Stimulated activated CD8-positive, alpha-beta memory T cell treated with anti-CD3 and anti-CD28 coated beads, Interleukin-4, amount 100 ng/mL, for 1 hour (primary cell): ENCODE results near the gene COLEC12.
"Not testable (repeated sequence)": the region's sequence is repeated elsewhere in the genome, so short reads cannot be mapped to it uniquely, and the experiment has no call there.

Source experiments
- DNase-seq, 2 donors: peaks; one replicate each; pipeline ENCODE4 v3.0.0-alpha.2; 2020; ENCODE audit warnings: low read depth in 2 of 2, low spot score in 1 of 2

COLEC12 gene

DNA sequence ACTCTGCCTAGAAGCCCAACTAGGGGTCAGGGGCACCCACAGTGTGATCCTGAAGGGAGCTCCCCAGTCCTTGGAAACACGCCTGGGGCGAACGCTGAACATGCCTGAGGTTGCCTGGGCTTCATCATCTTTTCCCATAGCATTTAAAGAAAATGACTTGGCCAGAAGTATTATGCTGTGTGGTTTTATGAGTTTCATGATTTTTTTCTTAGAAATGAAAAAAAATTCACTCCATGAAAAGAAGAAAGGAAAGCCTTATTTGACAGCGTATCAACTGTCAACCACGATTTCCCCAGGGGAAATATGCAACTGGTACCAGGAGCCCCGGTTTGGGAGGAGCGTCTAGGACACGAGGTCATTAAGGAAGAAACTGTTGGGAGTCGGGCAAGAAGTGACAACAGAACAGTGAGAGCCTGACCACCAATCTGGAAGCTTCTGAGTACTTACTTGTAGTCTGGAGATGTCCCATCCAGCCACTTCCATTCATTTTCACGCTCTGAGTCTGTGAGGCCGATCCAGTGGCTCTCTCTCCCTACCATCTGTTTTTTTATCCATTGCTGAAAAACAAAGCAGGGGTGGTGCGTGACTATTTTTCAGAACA, 169.2 kb downstream of the COLEC12 start:
- DNase-seq, result no peak

DNA sequence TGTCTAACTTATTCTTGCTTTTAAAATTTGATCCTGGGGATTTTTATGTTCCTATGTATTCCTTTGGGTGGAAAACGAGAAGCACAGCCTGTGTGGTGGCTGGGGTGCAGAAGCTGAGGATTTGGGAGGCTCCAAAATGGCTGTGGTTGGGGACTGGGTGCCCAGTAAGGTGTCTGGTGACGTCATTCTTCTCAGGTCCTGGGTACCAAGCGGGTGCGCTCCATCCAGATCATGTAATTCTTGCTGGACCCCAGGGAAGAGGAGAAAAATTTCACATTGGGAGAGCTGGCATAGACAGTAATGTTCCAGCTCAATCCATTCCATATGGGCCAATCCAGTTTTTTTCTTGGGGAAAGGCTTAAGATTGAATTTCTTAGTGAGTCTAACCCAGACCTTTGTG, 171.6 kb downstream of the COLEC12 start:
- no peak for DNase-seq

DNA sequence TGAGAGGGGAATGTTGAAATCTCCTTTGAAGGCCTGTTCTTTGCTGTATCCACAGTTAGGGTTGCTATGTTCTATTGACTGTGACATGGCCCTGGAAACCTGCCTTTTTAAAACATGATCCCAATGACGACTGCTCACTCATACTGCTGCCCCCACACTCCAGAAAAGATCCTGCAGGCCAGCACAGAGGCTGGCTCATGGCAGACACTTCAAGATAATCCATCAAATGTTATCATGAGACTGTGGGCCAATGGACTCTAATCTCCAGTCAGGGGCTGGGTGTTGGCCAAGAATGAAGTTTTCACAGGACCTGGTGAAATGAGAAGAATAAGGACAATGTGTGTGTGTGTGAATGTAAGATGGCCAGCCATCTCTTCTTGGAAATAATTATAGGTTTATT, 173.7 kb downstream of the COLEC12 start:
- DNase-seq, result no peak

DNA sequence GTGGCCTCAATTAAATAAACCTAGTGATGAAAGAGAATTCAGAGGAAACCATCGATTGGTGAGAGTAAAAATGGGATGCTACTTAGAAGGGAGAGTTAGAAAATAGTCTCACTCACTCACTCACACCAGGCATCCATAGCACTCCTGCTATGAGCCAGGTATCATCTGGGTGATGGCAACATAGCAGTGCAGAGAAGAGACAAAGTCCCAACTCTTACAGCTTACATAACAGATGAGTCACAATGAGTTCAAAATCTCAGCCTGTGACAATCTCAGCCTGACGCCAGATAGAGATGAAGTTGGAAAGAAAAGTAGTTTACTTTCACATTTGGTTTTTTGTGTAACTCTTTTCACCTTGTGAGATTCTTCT, 177.3 kb downstream of the COLEC12 start:
- DNase-seq, result no peak

DNA sequence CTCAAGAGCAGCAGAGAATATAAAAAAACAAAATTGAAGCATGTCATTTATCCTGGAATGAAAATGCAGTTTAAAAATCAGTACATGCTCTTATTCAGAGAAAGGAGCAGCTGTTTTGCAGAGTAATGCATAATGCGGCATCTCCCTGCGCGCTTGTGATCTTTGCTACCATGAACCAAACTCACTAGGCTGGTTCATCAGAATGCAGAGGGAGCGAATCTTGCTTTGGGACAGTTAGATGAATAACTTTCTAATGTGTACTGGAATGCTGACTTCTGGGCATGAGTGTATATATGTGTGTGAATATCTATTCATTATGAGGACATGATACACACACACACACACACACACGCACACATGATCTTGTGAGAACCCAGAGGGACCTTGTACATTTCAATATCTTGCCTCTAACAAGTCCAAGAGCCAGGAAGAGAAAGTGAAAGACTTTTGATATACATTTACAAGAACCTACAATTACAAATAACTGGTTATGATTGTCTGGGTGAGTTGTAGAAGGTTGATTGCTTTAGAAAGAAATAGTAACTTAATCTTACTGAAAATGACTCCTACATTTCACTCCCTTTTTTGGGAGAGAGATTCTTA, 178.5 kb downstream of the COLEC12 start:
- no peak for DNase-seq

DNA sequence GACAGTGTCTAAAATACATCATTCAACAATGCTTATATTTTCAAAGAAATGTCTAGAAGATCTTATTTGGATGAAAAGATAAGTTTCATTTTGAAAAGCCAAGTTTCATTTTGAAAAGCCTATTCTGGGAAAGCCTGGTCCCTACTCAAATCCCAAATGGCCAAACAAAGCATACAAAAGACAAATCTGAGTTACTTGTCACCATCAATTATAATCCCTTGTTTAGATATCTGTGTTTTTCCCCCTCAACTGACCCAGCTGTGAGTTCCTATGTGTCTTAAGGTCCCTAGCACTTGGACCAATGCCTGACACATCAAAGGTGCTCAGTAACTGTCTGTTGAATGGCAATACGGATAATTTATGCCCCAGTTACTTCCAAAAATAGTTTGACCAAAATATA, 180.3 kb downstream of the COLEC12 start:
- no peak for DNase-seq

DNA sequence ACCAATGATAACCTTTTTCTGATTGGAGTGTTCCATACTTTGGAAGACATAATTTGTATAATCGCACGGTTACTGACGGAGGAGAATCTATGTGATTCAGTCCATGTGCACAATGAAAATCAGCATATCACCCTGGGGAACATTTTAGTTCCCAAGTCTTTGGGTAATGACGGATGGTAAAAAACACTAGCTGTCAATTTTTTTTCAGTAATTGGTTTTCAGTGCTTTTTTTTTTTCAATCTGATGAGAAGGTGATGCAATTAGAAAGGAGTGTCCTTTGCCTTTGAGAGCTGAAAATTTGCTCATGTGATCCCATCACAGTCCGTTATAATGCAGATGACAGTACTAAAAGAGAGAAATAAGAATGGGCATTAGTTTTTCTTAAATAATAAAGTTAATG, 180.8 kb downstream of the COLEC12 start:
- no peak for DNase-seq

DNA sequence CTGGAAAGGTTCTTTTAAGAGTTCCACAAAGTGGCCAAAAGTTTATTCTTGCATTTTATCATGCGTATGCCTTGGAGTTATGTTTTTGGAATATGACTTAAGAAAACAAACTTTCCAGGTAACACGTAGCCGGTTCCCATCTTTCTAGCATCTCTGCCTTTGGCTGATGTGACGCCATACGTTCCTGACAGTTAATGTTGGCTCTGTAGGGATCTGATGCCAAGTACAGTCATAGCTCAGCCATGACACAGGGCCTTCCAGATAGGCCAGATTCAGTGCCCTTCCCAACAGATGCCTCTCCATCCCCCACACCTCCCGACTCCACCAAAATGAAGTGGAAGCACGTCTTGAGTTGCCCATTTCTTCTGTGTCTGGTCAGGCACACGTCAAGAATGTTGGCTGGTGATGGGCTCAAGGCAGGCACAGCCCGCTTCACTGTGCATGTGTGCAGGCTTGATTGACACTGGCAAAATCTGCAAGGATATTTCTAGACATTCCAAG, 181.7 kb downstream of the COLEC12 start:
- no peak for DNase-seq

DNA sequence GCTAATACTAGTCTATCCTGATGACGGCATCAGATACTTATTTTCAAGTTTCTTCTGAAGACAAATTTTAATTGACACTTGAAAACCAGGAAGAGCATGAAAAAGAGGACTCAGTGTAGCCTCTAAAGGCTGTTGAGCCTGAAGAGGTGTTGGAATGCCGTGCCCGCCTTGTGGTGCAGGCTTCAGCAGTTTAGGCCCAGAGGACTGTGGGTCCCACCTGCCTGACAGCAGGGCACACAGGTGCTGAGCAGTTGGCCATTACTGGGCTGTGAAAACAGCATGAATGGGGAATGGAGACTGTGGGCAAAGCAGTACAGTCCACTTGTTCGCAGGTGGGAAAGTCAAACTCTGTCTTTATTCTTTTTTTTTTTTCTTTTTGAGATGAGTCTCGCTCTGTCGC, 182.9 kb downstream of the COLEC12 start:
- no peak for DNase-seq

DNA sequence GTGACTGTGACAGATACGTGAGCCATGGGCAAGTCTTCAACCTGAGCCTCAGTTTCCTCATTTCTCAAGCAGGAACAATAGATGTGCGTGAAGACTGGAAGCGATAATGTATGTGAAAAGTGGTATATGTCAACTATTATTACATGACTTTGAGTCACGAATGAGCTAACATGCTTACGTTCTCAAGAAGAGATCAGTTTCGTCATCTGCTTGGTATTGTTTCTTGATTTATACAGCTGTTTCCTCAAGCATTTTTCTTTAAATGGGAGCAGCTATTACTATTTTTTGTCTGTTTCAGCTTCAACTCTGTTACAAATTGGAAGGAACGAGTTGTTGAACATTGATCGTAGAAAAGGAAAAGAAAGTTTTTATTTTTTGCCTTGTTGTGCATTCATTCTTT, 184.1 kb downstream of the COLEC12 start:
- no peak for DNase-seq

DNA sequence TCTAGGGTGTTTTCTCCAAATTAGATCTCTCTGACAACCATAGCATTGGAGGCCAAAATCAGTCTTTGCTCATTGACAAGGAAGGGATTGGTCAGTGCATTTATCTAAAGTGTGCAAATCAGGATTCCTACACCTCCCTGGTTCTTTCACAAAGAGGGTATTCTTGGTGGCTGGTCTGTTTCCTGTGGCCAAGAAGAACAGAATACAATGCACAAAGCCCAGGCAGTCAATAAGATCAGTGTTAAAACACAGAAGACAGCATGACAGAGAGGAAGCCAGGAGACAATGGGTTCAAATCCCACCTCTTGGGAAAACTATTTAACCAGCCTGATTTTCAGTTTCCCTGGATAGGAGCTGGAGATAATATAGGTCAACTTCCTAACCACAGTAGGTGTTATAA, 186.6 kb downstream of the COLEC12 start:
- no peak for DNase-seq

DNA sequence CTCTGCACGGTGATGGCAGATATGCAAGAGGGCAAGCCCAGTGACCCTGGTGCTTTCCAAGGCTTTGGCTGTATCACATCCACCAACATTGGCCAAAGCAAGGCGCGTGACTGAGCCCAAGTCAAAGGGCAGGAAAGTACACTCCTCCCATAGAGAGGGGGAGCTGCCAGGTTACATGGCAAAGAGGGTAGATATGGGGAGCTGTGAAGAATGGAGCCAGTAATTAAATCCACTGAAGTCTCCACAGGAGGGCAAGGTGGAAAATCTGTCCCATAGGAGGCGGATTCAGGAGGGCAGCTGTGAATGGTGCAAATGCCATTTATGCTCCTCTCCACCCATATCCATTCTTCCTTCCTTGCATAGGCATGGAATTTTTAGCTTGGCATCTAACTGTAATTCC, 188.1 kb downstream of the COLEC12 start:
- no peak for DNase-seq

DNA sequence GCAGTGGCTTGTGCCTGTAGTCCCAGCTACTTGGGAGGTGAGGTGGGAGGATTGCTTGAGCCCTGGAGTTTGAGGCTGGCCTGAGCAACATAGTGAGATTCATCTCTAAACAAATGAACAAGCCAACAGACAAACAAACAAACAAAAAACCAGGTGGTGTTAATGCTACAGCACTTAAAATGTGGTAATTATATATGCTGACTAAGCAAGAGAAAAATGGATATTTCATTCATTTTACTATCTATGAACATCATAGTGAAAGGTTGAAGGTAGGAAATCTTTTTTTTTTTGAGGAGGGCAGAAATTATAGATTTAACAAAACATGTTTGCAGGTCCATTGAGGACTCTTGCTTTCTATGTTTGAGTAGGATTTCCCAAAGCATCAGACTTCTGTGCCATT, 190.5 kb downstream of the COLEC12 start:
- DNase-seq, result no peak

DNA sequence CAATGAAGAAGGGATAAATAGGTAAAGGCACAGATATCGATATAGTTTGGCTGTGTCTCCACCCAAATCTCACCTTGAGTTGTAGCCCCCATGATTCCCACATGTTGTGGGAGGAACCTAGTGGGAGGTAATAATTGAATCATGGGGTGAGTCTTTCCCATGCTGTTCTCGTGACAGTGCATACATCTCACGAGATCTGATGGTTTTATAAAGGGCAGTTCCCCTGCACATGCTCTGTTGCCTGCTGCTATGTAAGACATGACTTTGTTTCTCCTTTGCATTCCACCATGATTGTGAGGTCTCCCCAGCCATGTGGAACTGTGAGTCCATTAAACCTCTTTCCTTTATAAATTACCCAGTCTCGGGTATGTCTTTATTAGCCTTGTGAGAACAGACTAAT, 192.4 kb downstream of the COLEC12 start:
- DNase-seq, result not testable (repeated sequence)

DNA sequence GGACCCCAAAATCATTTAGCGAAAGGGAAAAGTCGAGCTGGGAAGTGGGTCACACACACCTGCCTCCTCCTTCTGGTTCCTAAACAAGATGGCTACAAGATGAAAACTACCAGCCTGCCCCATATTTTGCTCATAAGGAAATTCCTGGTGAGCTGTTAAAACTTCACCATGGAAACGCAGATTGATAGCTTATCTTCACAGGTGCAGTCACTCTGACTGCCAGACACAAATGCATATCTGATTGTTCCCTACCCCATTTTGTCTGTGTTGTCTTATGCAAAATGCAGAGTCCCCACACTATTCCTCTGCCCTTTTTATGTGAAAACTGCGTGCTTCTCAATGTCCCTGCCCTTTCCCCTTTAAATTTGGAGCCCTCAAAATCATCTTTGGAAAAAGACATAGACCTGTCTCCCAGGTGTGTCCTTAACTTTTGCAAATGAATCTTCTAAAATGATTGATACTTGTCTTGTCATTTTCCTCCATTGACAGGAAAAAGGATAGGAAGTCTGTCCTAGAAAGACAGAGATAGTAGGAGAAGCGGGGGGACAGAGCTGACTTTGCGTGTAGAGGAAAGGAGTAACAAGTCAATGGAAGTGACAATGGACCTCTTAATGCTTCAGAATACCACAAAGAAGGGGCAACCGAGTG, 193.8 kb downstream of the COLEC12 start:
- no peak for DNase-seq

DNA sequence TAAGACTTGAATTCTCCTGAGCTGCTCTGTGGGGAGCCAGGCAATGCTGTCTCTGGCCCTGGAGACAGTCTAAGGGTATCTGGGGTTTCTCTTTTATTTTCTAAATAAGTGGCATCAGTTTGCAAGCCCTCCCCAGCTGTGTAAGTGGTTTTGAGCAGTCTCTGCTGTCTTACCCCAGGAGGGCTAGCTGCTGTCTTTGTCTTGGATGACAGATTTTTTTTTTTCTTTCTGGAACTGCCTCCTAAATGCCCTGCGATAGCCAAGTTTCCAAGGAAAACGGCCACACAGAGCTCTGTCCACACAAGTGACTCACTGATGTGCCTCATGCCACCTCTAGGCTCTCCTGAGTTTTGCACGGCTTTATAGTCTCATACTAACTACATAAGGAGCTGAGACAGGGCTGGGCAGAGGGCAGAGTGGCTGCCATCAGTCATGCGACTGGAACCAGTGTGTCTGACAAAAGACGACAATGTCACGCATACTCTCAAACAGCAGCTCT, 195.4 kb downstream of the COLEC12 start:
- no peak for DNase-seq

DNA sequence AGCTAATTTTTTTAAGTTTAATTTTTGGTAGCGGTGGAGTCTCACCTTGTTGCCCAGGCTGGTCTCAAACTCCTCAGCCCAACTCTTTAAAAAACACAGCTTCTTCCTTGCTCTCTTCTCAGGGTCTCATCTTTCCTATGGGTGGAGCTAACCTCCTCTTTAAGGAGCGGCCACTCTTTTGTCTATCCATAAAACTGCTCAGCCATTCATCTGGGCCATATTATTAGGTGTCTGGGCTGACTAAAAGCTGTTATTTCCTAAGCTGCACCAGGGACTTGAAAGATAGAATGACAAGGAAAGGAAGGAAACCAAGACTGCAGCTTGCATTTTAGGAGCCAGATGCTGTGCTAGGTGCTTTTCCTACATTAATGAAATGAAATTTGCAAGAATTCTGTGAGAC, 196.9 kb downstream of the COLEC12 start:
- no peak for DNase-seq

DNA sequence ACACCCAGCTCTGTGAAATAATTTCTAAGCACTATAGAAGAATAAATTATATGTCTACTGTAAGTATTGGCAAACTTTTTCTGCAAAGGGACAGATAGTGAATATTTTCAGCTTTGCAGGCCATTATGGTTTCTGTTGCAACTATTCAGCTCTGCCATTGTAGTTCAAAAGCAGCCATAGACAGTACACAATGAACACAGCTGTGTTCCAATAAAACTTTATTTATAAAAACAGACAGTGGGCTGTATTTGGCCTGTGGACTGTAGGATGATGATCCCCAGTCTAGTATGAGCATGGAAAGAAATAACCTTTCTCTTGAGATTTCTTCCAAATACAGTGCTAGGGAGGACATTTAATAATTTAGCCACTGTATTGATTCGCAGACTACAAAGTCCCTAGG, 197.5 kb downstream of the COLEC12 start:
- no peak for DNase-seq

DNA sequence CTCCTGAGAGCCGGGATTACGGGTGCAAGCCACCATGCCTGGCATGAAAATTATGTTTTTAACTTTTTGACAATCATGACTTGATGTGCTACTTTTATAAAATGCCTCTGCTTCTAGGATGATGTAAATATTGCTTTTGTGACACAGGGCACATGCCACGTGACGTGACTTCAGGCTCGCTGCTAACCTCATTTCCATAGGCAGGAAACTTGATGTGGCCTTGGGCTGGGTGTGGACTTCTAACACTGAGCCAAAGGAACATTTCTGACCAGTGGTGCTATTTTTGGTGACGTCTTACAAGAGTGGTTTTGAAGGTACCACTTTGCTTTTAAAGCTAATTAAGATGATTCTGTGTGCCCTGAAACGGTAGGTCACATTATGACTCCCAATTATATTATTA, 198.4 kb downstream of the COLEC12 start:
- no peak for DNase-seq

DNA sequence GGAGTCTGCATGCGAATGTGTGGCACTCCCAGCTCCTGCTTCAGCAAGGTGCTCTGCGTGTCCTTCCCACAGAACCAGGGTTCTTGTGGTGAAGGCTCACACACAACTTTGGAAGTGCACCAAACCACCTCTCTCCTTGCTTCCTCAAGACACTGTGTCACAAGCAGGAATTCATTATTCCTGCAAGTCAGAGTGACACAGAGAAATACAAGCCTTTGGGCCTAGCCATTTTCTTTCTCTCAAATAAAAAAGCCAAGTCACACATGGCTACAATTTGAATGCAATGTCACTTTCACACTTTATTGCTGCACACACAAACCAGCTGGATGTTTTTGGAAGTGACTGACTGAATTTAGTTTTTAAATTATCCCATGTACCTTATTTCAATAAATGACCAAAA, 202.6 kb downstream of the COLEC12 start:
- no peak for DNase-seq

DNA sequence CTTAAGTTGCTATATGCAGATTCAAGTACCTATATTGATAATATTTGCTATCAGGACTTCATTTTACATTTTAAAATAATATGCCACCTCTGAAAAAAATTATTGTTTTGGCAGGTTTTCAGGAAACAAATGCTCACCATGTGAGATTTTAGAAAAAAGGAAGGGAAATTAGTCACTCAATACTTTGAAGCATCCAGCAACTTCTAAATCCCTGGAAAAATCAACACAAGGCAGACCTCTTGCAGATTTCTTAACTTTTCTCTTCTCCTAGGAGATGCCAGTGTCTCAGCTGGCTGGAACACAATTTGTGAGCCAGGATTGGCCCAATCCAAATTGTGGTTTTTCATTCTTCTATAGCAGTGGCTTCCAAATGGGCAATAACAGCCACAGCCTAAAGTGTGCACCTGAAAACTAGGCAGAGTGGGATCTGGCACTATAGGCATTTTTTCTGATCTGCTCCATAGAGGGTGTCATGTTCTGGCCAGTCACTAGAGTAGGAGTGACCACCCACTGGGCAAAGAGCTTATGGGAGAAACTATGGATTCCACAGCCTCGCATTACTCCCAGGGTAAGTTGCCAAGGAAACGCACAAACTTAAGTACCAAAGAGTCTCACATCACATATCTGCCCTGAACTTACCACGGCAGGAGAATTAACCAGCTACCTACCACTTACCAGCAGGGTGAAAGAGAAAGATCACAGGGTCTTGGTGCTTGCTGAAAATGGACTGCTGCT, 204.6 kb downstream of the COLEC12 start:
- no peak for DNase-seq

DNA sequence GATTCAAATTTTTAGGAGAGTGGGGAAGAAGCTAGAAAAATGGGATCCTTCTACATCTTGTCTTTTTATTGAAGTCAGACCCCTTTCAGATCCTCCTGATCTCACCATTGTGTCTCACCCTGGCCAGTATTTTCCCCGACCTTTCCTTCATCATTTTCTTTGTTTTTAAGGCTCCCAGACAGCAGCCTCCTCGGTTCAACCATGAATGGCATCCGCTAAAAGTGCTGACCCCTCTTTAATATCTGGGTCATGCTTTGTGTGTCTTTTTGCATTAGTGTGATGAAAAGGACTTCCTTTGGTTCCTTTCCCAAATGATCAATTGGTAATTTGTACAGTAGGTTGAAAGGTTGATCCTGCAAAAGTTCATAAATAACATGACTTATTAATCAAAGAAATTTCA, 205.9 kb downstream of the COLEC12 start:
- DNase-seq, result no peak
